ENCODE data around the gene CD96. TPM values are rescaled to one million over a fixed set of nuclear protein-coding genes. Genes with fewer than 3 reads are reported as not detected.

Gene CD96, protein sequence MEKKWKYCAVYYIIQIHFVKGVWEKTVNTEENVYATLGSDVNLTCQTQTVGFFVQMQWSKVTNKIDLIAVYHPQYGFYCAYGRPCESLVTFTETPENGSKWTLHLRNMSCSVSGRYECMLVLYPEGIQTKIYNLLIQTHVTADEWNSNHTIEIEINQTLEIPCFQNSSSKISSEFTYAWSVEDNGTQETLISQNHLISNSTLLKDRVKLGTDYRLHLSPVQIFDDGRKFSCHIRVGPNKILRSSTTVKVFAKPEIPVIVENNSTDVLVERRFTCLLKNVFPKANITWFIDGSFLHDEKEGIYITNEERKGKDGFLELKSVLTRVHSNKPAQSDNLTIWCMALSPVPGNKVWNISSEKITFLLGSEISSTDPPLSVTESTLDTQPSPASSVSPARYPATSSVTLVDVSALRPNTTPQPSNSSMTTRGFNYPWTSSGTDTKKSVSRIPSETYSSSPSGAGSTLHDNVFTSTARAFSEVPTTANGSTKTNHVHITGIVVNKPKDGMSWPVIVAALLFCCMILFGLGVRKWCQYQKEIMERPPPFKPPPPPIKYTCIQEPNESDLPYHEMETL
- polyA plus RNA-seq (2013, experiment 1 of 2), result 0.04 TPM
- 0.01 TPM for polyA plus RNA-seq (2013, experiment 2 of 2)

- Histone ChIP-seq H4K91ac (ENCODE audit: low read depth, low read length, poor library complexity) (peak within 1 kb of the TSS; percentile 59), H3K4ac (ENCODE audit: low read length) (no peak within 1 kb of the TSS), H2BK120ac (ENCODE audit: low read depth, low read length) (no peak within 1 kb of the TSS), H3K9ac (ENCODE audit: low read depth, low read length, poor library complexity) (no peak within 1 kb of the TSS), H3K4me2 (ENCODE audit: insufficient read depth, low read length, poor library complexity, severe bottlenecking) (no peak within 1 kb of the TSS), H3K18ac (ENCODE audit: low read length) (no peak within 1 kb of the TSS), H4K8ac (ENCODE audit: low read depth, low read length) (no peak within 1 kb of the TSS), H2BK12ac (ENCODE audit: low read length) (no peak within 1 kb of the TSS), H3K27ac (replicated peaks; ENCODE audit: low read length) (no peak within 1 kb of the TSS), H2AK5ac (ENCODE audit: low read depth, low read length) (no peak within 1 kb of the TSS), H3K9me3 (replicated peaks in 1 of 2; ENCODE audit: control insufficient read depth in 2 of 2, insufficient read depth in 1 of 2, low read depth in 1 of 2, low read length in 2 of 2) (no peaks in the 10 kb centered on the region), H2BK15ac (ENCODE audit: low read length) (no peak within 1 kb of the TSS), H3K4me3 (ENCODE audit: low read length in 2 of 2) (no peak within 1 kb of the TSS), H3K27me3 (ENCODE audit: control insufficient read depth in 3 of 3, insufficient read depth in 3 of 3, low read depth in 1 of 3, low read length in 3 of 3) (no peaks in the 10 kb centered on the region), H3K14ac (ENCODE audit: low read length) (no peak within 1 kb of the TSS), H2AFZ (ENCODE audit: low read length) (no peak within 1 kb of the TSS), H3K4me1 (ENCODE audit: control insufficient read depth in 2 of 2, insufficient read depth in 1 of 2, low read depth in 1 of 2, low read length in 2 of 2) (peaks cover 0 to 2% of the 10 kb centered on the region in 2 donors), H3K23ac (ENCODE audit: low read depth, low read length, poor library complexity) (no peak within 1 kb of the TSS), H3K36me3 (replicated peaks in 1 of 2; ENCODE audit: control insufficient read depth in 2 of 2, insufficient read depth in 2 of 2, low read length in 2 of 2) (no peaks in the 10 kb centered on the region), H3K79me1 (ENCODE audit: low read depth, low read length) (no peaks in the 10 kb centered on the region), H2BK5ac (ENCODE audit: low read length) (no peak within 1 kb of the TSS)
- no CpG with 5 or more reads among the region's 11 CpGs for WGBS, 2 donors (ENCODE audit: extremely low coverage in 2 of 2, insufficient read length in 2 of 2, insufficient replicate concordance in 1 of 2)
- DNase-seq (ENCODE audit: low spot score), result no peak
These were observed at the start of gene CD96 for GRCh38 chr3:111541911-111542483. Gene CD96 (plus strand): TSS chr3:111542197. CDS start chr3:111542249, 52 bp downstream.

DNA sequence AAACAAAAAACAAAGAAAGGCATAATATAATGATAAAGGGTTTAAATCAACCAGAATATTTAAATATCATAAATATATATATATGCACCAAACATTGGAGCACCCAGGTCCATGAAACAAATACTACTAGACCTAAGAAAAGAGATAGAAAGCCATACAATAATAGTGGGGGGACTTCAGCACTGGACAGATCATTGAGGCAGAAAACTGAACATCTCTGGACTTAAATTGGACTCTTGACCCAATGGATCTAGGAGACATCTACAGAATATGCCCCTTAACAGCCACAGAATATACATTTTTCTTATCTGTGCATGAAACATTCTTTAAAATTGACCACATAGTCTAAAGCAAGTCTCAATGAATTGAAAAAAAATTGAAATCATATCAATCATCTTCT, 48.7 kb upstream of the CD96 start:
- Histone ChIP-seq H3K14ac (ENCODE audit: low read length) (no peak overlapping the region), H3K9ac (ENCODE audit: low read depth, low read length, poor library complexity) (no peak overlapping the region), H3K27me3 (ENCODE audit: control insufficient read depth in 3 of 3, insufficient read depth in 3 of 3, low read depth in 1 of 3, low read length in 3 of 3) (no peaks in the 10 kb centered on the region), H3K23ac (ENCODE audit: low read depth, low read length, poor library complexity) (no peak overlapping the region), H2BK15ac (ENCODE audit: low read length) (no peak overlapping the region), H2BK5ac (ENCODE audit: low read length) (no peak overlapping the region), H3K4me2 (ENCODE audit: insufficient read depth, low read length, poor library complexity, severe bottlenecking) (no peak overlapping the region), H2BK120ac (ENCODE audit: low read depth, low read length) (no peak overlapping the region), H3K4me1 (ENCODE audit: control insufficient read depth in 2 of 2, insufficient read depth in 1 of 2, low read depth in 1 of 2, low read length in 2 of 2) (peaks cover 0 to 2% of the 10 kb centered on the region in 2 donors), H3K4ac (ENCODE audit: low read length) (no peak overlapping the region), H3K79me1 (ENCODE audit: low read depth, low read length) (no peaks in the 10 kb centered on the region), H3K18ac (ENCODE audit: low read length) (no peak overlapping the region), H3K9me3 (replicated peaks in 1 of 2; ENCODE audit: control insufficient read depth in 2 of 2, insufficient read depth in 1 of 2, low read depth in 1 of 2, low read length in 2 of 2) (no peaks in the 10 kb centered on the region), H2AK5ac (ENCODE audit: low read depth, low read length) (no peak overlapping the region), H3K36me3 (replicated peaks in 1 of 2; ENCODE audit: control insufficient read depth in 2 of 2, insufficient read depth in 2 of 2, low read length in 2 of 2) (no peaks in the 10 kb centered on the region), H3K27ac (replicated peaks; ENCODE audit: low read length) (no peak overlapping the region), H2AFZ (ENCODE audit: low read length) (no peak overlapping the region), H4K8ac (ENCODE audit: low read depth, low read length) (no peak overlapping the region), H2BK12ac (ENCODE audit: low read length) (no peak overlapping the region), H3K4me3 (ENCODE audit: low read length in 2 of 2) (no peak overlapping the region), H4K91ac (ENCODE audit: low read depth, low read length, poor library complexity) (no peak overlapping the region)
- DNase-seq (ENCODE audit: low spot score), result no peak

DNA sequence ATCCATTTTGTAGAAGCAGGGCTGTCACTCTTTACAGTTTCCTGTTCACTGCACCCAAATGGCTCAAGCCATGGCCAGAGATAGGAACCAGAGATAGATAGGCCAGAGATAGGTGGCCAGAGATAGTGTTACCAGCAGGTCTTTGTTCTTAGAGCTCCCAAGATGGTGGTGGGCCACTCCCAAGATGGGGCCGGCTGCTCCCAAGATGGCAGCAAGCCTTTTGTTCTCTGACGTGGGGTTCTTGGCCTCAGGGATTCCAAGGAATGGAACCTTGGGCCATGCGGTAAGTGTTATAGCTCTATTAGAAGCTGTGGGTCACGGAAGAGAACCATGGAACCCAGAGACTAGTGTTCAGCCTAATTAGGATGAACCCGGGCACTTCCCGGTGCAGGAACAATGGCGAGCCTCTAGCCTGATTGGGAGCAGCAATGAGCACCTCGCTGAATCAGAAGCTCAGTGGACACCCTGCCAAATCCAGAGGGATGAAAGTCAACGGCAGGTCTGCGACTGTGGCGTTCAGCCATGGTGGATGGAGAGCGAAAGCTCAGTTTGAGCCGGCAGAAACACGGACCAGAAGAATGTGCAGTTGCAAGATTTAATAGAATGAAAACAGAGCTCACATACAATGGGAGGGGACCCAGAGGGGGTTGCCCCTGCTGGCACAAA, 45.0 kb upstream of the CD96 start:
- no peak overlapping the region for H3K4me2 ChIP-seq (ENCODE audit: insufficient read depth, low read length, poor library complexity, severe bottlenecking)
- H3K79me1 ChIP-seq (ENCODE audit: low read depth, low read length), result no peaks in the 10 kb centered on the region
- no peak overlapping the region for H3K23ac ChIP-seq (ENCODE audit: low read depth, low read length, poor library complexity)
- H3K18ac ChIP-seq (ENCODE audit: low read length), result no peak overlapping the region
- no peak overlapping the region for H3K14ac ChIP-seq (ENCODE audit: low read length)
- DNase-seq (ENCODE audit: low spot score), result no peak
- no peak overlapping the region for H3K4me3 ChIP-seq (ENCODE audit: low read length in 2 of 2)
- peak overlapping the region; percentile 47 for H2BK120ac ChIP-seq (ENCODE audit: low read depth, low read length)
- H2AFZ ChIP-seq (ENCODE audit: low read length), result peak overlapping the region; percentile 79
- H3K9ac ChIP-seq (ENCODE audit: low read depth, low read length, poor library complexity), result no peak overlapping the region
- H3K36me3 ChIP-seq (replicated peaks in 1 of 2; ENCODE audit: control insufficient read depth in 2 of 2, insufficient read depth in 2 of 2, low read length in 2 of 2), result no peaks in the 10 kb centered on the region
- no peak overlapping the region for H2BK5ac ChIP-seq (ENCODE audit: low read length)
- no peaks in the 10 kb centered on the region for H3K27me3 ChIP-seq (ENCODE audit: control insufficient read depth in 3 of 3, insufficient read depth in 3 of 3, low read depth in 1 of 3, low read length in 3 of 3)
- no peak overlapping the region for H2AK5ac ChIP-seq (ENCODE audit: low read depth, low read length)
- peaks cover 0 to 2% of the 10 kb centered on the region in 2 donors for H3K4me1 ChIP-seq (ENCODE audit: control insufficient read depth in 2 of 2, insufficient read depth in 1 of 2, low read depth in 1 of 2, low read length in 2 of 2)
- H2BK15ac ChIP-seq (ENCODE audit: low read length), result no peak overlapping the region
- no peak overlapping the region for H4K91ac ChIP-seq (ENCODE audit: low read depth, low read length, poor library complexity)
- WGBS, 2 donors (ENCODE audit: extremely low coverage in 2 of 2, insufficient read length in 2 of 2, insufficient replicate concordance in 1 of 2), result no CpG with 5 or more reads among the region's 14 CpGs
- H3K27ac ChIP-seq (replicated peaks; ENCODE audit: low read length), result no peak overlapping the region
- H3K4ac ChIP-seq (ENCODE audit: low read length), result no peak overlapping the region
- no peak overlapping the region for H4K8ac ChIP-seq (ENCODE audit: low read depth, low read length)
- H3K9me3 ChIP-seq (replicated peaks in 1 of 2; ENCODE audit: control insufficient read depth in 2 of 2, insufficient read depth in 1 of 2, low read depth in 1 of 2, low read length in 2 of 2), result no peaks in the 10 kb centered on the region
- no peak overlapping the region for H2BK12ac ChIP-seq (ENCODE audit: low read length)

- no peaks in the 10 kb centered on the region for H3K79me1 ChIP-seq (ENCODE audit: low read depth, low read length)
- H2BK5ac ChIP-seq (ENCODE audit: low read length), result no peak overlapping the region
- H2AFZ ChIP-seq (ENCODE audit: low read length), result peak overlapping the region; percentile 79
- no peak overlapping the region for H2AK5ac ChIP-seq (ENCODE audit: low read depth, low read length)
- no peak overlapping the region for H4K91ac ChIP-seq (ENCODE audit: low read depth, low read length, poor library complexity)
- no peaks in the 10 kb centered on the region for H3K27me3 ChIP-seq (ENCODE audit: control insufficient read depth in 3 of 3, insufficient read depth in 3 of 3, low read depth in 1 of 3, low read length in 3 of 3)
- H3K9me3 ChIP-seq (replicated peaks in 1 of 2; ENCODE audit: control insufficient read depth in 2 of 2, insufficient read depth in 1 of 2, low read depth in 1 of 2, low read length in 2 of 2), result no peaks in the 10 kb centered on the region
- no peak overlapping the region for H3K18ac ChIP-seq (ENCODE audit: low read length)
- H3K27ac ChIP-seq (replicated peaks; ENCODE audit: low read length), result no peak overlapping the region
- H2BK15ac ChIP-seq (ENCODE audit: low read length), result no peak overlapping the region
- no peak overlapping the region for H4K8ac ChIP-seq (ENCODE audit: low read depth, low read length)
- DNase-seq (ENCODE audit: low spot score), result no peak
- no peak overlapping the region for H3K23ac ChIP-seq (ENCODE audit: low read depth, low read length, poor library complexity)
- H3K9ac ChIP-seq (ENCODE audit: low read depth, low read length, poor library complexity), result no peak overlapping the region
- no peak overlapping the region for H2BK120ac ChIP-seq (ENCODE audit: low read depth, low read length)
- H3K4me3 ChIP-seq (ENCODE audit: low read length in 2 of 2), result no peak overlapping the region
- peaks cover 0 to 2% of the 10 kb centered on the region in 2 donors for H3K4me1 ChIP-seq (ENCODE audit: control insufficient read depth in 2 of 2, insufficient read depth in 1 of 2, low read depth in 1 of 2, low read length in 2 of 2)
- no peak overlapping the region for H3K4me2 ChIP-seq (ENCODE audit: insufficient read depth, low read length, poor library complexity, severe bottlenecking)
- H3K4ac ChIP-seq (ENCODE audit: low read length), result no peak overlapping the region
- H3K36me3 ChIP-seq (replicated peaks in 1 of 2; ENCODE audit: control insufficient read depth in 2 of 2, insufficient read depth in 2 of 2, low read length in 2 of 2), result no peaks in the 10 kb centered on the region
- WGBS, 2 donors (ENCODE audit: extremely low coverage in 2 of 2, insufficient read length in 2 of 2, insufficient replicate concordance in 1 of 2), result no CpG with 5 or more reads among the region's 3 CpGs
- peak overlapping the region; percentile 75 for H3K14ac ChIP-seq (ENCODE audit: low read length)
- H2BK12ac ChIP-seq (ENCODE audit: low read length), result no peak overlapping the region
These were observed 44.0 kb upstream of the CD96 start for GRCh38 chr3:111498022-111498421.
